ENCODE measurements around the gene OPN4.

GRCh38 chr10:86708068-86708782 lies 53.9 kb downstream of the OPN4 start:
- TF ChIP-seq POLR2AphosphoS5 (IDR thresholded peaks at IDR 0.05; ENCODE audit: low read depth, low read length): no peak
- no peak for TF ChIP-seq POLR2A (IDR thresholded peaks at IDR 0.05; ENCODE audit: low read depth, low read length)
- TF ChIP-seq TAF1 (IDR thresholded peaks at IDR 0.05; ENCODE audit: borderline replicate concordance, low read depth, low read length): no peak
